Measurements from ENCODE around the gene ANKFN1. TPM values are rescaled to one million over a fixed set of nuclear protein-coding genes. Genes with fewer than 3 reads are reported as not detected.

ANKFN1 gene
- polyA plus RNA-seq, 1 donor from 2014 or later: not detected

DNA sequence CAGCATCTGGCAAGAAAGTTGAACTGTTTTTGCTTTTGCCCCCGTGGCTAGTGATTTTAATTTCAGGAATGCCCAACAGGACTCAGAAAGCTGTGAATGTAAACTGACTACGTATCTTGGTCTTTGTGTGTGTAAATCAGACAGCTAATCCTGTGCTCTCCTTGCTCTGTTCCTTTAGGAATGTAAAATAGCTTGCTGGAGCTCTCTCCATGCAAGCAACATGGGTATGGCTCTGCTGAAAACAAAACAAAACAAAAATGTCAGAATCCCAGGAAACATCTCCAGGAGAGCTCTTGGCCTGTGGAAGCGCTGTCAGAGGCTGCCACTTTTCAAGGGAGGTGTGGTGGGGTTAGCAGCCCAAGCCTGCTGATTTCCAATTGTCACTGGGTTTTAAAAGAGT, 278.5 kb downstream of the ANKFN1 start:
- Mint-ChIP-seq H3K9me3 (no peaks in the 10 kb centered on the region), H3K27ac (no peak overlapping the region), H3K36me3 (no peaks in the 10 kb centered on the region), H3K4me3 (no peak overlapping the region), H3K27me3 (peaks cover 4% of the 10 kb centered on the region), H3K4me1 (no peaks in the 10 kb centered on the region)

DNA sequence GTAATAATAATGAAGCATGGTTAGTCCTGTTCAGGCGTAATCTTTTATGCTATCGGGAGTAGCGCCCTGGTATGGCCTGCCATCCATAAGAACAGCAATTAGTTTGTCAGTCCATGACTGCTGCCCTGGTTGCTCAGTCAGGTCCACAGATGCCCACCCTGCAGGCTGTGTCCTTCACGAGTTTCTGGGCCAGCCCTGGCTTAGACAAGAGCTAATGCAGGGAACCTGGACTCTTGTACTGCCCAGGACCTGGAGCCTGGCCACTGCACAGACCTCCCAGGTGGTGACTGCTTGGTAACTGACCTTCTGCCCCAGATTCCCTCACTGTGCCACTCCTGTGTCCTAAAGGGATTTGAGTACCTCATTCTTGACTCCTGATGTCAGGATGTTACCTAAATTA, 279.2 kb downstream of the ANKFN1 start:
- Mint-ChIP-seq H3K4me1 (no peaks in the 10 kb centered on the region), H3K36me3 (no peaks in the 10 kb centered on the region), H3K4me3 (no peak overlapping the region), H3K27ac (no peak overlapping the region), H3K27me3 (peaks cover 4% of the 10 kb centered on the region), H3K9me3 (no peaks in the 10 kb centered on the region)

DNA sequence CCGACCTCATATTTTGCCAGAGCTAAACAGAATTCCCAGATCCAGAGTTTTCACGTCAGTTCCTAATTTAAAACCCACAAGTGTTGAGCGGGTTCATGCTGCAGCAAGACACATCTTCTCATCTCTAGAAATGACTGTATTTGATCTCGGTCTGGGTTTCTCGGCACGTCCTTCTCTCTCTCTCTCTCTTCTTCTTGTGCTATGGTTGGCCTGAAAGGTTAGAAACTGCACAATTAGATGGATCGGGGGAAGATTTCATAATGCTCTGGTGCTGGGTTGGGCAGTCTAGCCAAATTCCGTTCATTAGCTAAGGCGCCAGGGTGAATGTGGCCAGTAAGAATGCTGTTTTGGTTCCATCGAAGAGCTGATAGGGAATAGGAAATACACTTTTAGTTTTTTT, 281.3 kb downstream of the ANKFN1 start:
- H3K4me1 Mint-ChIP-seq: no peaks in the 10 kb centered on the region
- H3K4me3 Mint-ChIP-seq: no peak overlapping the region
- H3K27me3 Mint-ChIP-seq: peaks cover 7% of the 10 kb centered on the region
- H3K36me3 Mint-ChIP-seq: no peaks in the 10 kb centered on the region
- H3K27ac Mint-ChIP-seq: peak overlapping the region in 1 of 3 donors; percentile 60
- H3K9me3 Mint-ChIP-seq: no peaks in the 10 kb centered on the region

DNA sequence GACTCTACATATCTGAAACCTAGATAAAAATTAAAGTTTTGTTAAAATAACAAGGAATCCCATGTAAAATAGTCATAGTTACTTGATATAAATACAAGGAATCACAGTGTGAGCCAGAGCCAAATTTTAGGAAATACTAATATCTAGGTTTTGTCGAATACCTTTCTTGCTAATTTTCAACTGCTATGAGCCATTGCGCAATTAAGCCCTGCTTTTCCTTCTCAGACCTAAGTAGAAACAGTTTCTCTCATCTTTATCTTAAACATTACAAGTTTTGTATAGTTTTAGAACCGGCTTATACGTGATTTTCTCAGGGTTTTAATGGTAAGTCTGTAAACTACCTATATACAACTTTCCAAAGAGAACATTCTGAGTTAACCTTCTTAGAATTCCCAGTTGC, 282.9 kb downstream of the ANKFN1 start:
- H3K27me3 Mint-ChIP-seq: peaks cover 7% of the 10 kb centered on the region
- H3K36me3 Mint-ChIP-seq: no peaks in the 10 kb centered on the region
- no peaks in the 10 kb centered on the region for H3K4me1 Mint-ChIP-seq
- H3K9me3 Mint-ChIP-seq: no peaks in the 10 kb centered on the region
- H3K4me3 Mint-ChIP-seq: no peak overlapping the region
- no peak overlapping the region for H3K27ac Mint-ChIP-seq

DNA sequence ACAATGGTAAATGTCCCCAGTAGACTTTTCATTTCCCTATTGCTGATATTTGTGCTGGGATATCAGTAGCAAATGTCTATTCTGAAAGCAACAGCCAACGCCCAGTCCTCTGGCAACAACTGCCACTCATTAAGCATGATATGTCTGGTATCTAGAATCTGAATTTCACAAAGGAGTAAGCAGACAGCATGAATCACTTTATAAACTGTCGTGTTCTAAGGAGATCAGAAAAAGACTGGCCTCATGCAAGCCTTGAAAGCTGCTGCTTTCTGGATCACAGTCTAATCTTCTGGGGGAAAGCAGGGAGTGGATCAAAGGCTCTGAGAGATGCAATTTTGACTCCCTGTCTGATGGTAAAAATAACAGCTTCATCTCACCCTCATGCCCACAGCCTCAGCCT, 287.1 kb downstream of the ANKFN1 start:
- Mint-ChIP-seq H3K27me3 (peaks cover 7% of the 10 kb centered on the region), H3K4me1 (no peaks in the 10 kb centered on the region), H3K36me3 (no peaks in the 10 kb centered on the region), H3K4me3 (no peak overlapping the region), H3K9me3 (no peaks in the 10 kb centered on the region), H3K27ac (no peak overlapping the region)

DNA sequence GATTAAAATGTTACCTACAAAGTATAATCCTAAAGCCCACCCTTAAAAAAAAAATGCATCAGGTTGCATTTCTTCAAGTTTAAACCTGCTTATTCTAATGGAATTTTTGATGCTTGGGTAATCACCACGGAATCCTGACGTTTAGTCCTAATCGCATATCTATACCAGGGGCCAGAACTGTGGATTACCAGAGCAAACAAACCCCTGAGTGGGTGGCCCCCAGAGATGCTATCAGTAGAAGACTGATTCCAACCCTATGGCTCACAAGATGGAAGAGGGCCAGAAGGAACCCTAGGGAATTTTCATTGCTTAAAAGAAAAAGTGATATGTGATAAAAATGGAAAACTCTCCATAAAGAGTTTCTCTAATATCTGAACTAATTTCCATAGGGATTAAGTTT, 288.0 kb downstream of the ANKFN1 start:
- H3K4me1 Mint-ChIP-seq: no peaks in the 10 kb centered on the region
- H3K4me3 Mint-ChIP-seq: no peak overlapping the region
- H3K36me3 Mint-ChIP-seq: no peaks in the 10 kb centered on the region
- peaks cover 6% of the 10 kb centered on the region for H3K27me3 Mint-ChIP-seq
- H3K9me3 Mint-ChIP-seq: no peaks in the 10 kb centered on the region
- H3K27ac Mint-ChIP-seq: no peak overlapping the region

DNA sequence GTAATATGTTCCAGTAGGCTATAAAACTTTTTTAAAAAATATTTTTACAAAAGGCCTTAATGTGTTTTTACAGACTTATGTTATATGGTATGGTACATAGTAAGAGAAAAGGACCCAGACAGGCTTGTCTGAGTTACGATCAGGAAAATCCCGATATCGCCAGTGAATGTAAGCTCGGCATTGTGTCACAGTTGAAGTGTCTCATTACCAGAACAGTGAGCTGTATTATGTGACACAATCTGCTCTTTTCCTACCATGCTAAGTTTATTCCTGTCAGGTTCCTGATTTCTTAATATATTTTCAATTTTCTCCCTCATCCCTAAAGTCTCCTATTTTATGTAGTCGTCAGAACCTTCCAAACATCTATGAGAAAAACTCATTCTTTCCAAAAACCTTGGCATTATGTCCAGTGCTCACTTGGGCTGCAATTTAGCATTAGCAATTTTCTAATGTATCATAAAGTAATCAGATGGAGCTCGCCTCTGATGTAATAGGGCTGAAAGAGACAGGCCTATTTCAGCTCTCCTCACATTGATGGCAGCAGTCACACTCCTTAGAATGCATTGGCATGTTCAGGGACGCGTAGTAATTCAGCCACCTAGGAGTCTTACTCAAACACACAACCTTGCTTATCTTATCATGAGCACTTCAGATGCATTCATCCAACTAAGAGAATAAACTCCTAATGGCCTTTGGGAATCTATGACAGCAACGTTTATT, 292.6 kb downstream of the ANKFN1 start:
- Mint-ChIP-seq H3K4me1 (no peaks in the 10 kb centered on the region), H3K4me3 (no peak overlapping the region), H3K27ac (no peak overlapping the region), H3K36me3 (no peaks in the 10 kb centered on the region), H3K9me3 (no peaks in the 10 kb centered on the region), H3K27me3 (no peaks in the 10 kb centered on the region)

DNA sequence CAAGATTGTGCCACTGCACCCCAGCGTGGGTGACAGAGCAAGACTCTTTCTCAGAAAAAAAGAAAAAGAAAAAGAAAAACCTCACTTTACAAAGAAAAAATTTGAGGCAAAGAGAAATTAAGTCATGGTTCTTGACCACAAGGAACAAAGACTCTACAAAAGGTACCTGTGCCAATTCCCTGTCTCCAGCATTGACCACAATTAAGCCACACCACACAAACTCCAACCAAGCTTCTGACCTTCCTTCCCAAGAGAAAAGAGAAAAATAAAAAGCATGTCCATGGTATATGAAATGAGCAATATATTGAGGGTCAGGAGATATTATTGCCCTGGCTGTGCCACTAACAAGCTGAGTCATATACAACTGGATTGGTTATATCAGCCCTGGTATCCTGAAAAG, 293.9 kb downstream of the ANKFN1 start:
- Mint-ChIP-seq H3K4me3 (no peak overlapping the region), H3K4me1 (no peaks in the 10 kb centered on the region), H3K36me3 (no peaks in the 10 kb centered on the region), H3K9me3 (no peaks in the 10 kb centered on the region), H3K27me3 (no peaks in the 10 kb centered on the region), H3K27ac (no peak overlapping the region)

DNA sequence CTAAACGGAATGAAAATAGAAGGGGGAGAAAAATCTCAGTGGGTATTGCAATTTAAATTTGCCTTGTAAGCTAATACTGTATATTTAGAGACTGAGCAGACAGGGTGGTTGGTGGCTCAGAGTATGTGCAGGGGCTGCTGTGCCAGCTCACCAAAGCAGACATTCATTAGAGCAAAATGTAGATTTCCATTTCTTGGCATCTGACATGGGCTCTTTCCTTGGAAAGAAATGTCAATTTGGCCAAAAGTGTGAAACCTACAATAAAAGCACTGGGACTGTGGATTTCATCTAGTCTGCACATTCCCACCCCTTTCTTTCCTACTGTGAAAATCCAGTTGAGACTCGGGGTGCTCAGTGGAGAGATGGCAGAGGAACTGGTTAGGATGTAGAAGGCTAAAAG, 295.1 kb downstream of the ANKFN1 start:
- Mint-ChIP-seq H3K27ac (no peak overlapping the region), H3K4me1 (no peaks in the 10 kb centered on the region), H3K4me3 (no peak overlapping the region), H3K9me3 (no peaks in the 10 kb centered on the region), H3K36me3 (no peaks in the 10 kb centered on the region), H3K27me3 (no peaks in the 10 kb centered on the region)

DNA sequence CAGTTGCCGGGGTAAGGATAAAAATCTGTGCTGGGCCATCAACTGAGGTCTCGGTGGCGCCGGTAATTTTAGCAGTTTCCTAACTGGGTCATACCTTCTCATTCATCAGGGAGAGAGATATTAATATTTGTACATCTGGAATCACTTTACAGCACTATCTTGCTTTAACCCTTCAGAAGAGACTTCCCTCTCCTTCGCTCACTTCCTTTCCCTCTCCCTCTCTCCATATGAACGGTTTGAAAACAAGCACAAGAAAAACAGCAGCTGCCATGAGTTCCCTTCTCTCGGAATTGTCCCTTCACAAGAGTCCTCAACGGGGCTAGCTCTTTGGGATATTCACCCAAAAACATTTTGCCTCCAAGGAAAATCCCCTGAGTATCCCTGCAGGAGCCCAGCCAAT, 295.9 kb downstream of the ANKFN1 start:
- peaks cover 0 to 2% (median 0%) of the 10 kb centered on the region in 3 donors for H3K9me3 Mint-ChIP-seq
- peak overlapping the region in 1 of 3 donors; percentile 51 for H3K27ac Mint-ChIP-seq
- no peaks in the 10 kb centered on the region for H3K4me1 Mint-ChIP-seq
- no peaks in the 10 kb centered on the region for H3K27me3 Mint-ChIP-seq
- no peak overlapping the region for H3K4me3 Mint-ChIP-seq
- no peaks in the 10 kb centered on the region for H3K36me3 Mint-ChIP-seq

DNA sequence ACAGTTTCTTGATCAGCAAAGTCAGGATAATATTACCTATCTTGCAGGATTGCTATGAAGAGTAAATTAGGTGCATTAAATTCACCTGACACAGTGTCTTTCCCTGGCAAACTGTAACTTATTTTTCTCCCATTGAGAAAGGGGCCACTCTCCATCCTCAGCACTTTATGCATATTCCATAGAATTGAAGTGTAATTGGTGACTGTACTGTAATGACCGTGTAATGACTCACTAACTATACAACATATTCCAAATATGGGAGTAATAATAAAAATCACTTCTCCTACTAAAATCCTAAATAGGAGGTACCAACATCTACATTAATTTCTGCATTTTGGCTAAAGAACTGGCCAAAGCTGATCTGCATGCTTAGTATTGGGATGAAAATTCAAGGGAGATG, 298.4 kb downstream of the ANKFN1 start:
- Mint-ChIP-seq H3K9me3 (peaks cover 0 to 2% (median 0%) of the 10 kb centered on the region in 3 donors), H3K4me3 (no peak overlapping the region), H3K27me3 (no peaks in the 10 kb centered on the region), H3K27ac (no peak overlapping the region), H3K36me3 (no peaks in the 10 kb centered on the region), H3K4me1 (no peaks in the 10 kb centered on the region)

DNA sequence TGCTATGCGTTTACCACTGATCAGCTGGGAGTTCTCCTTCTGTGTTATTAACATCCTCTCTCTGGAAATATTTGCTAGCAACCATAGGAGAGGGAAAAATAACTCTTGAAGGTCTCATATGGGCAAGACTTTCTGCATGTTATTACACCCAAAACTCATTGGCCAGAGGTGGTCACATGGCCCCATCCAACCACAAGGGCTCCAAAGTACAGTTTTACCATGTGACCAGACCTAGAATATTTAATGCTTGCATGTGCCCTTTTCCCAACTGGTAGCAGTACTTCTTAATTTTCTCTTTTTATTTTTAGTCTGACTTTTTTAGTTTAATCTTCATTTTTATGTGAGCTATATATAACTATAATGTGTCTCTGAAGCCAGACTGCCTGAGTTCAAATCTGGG, 299.2 kb downstream of the ANKFN1 start:
- no peaks in the 10 kb centered on the region for H3K27me3 Mint-ChIP-seq
- no peaks in the 10 kb centered on the region for H3K36me3 Mint-ChIP-seq
- H3K27ac Mint-ChIP-seq: no peak overlapping the region
- no peak overlapping the region for H3K4me3 Mint-ChIP-seq
- H3K9me3 Mint-ChIP-seq: peaks cover 0 to 2% (median 0%) of the 10 kb centered on the region in 3 donors
- H3K4me1 Mint-ChIP-seq: no peaks in the 10 kb centered on the region

DNA sequence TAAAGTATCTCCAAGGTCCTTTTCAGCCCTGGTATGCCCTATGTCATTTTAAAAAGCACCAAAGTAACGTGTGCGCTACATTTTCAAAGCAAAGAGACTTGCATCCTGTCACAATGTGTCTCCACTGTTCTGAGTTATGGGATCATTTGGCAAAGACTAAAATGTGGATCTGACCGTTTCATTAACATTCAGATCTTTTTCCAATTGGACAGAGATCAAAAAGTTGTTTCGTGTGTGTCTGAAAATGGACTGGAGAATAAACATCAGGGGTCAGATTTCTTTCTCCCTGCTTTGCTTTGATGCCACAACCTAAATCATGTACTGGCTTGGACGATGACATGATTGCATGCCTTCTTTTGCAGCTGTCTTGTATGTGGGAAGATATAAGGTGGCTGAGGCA, 304.2 kb downstream of the ANKFN1 start:
- H3K4me1 Mint-ChIP-seq: no peaks in the 10 kb centered on the region
- peaks cover 2% of the 10 kb centered on the region for H3K27me3 Mint-ChIP-seq
- H3K4me3 Mint-ChIP-seq: no peak overlapping the region
- peaks cover 0 to 2% (median 0%) of the 10 kb centered on the region in 3 donors for H3K9me3 Mint-ChIP-seq
- no peaks in the 10 kb centered on the region for H3K36me3 Mint-ChIP-seq
- H3K27ac Mint-ChIP-seq: no peak overlapping the region

DNA sequence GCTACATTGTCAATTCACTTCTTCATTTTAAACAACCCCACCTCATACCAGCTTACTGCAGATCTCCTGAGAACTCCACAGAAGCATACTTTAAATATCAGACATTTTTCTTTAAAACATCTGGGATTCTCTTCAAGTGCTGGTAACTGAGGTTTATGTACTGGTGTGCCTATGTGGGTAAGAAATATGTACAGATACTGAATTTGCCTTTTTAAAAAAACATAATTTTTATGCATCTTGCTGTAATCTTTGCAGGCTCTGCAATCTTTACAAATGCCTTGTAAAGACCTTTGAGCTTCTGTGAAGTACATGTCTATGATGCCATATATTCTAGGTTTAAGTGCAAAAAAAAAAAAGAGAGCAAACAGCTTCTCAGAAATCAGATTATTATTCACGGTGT, 312.6 kb downstream of the ANKFN1 start:
- Mint-ChIP-seq H3K9me3 (no peaks in the 10 kb centered on the region), H3K36me3 (no peaks in the 10 kb centered on the region), H3K27me3 (peaks cover 2% of the 10 kb centered on the region), H3K4me3 (no peak overlapping the region), H3K27ac (no peak overlapping the region), H3K4me1 (no peaks in the 10 kb centered on the region)

DNA sequence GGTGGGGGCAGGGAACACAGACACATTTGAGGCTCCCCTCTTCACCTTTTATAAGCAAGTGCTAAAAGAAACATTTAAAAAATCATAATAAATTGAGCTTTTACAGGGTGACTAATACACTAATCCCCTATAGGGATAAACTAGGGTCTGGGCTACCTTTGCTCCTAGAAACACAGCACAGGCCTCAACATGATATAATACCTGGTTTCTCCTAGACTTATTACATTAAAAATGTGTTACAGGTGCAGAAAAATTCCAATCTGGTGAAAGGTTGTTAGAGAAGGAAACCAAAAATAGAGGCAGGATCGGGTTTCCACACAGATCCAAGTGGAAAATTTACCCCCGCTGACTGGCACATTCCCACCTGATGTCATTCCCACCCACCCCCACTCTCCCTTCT, 315.6 kb downstream of the ANKFN1 start:
- no peak overlapping the region for H3K4me3 Mint-ChIP-seq
- no peaks in the 10 kb centered on the region for H3K4me1 Mint-ChIP-seq
- H3K36me3 Mint-ChIP-seq: no peaks in the 10 kb centered on the region
- peaks cover 4% of the 10 kb centered on the region for H3K27me3 Mint-ChIP-seq
- no peak overlapping the region for H3K27ac Mint-ChIP-seq
- peaks cover 3 to 7% (median 5%) of the 10 kb centered on the region in 3 donors for H3K9me3 Mint-ChIP-seq

DNA sequence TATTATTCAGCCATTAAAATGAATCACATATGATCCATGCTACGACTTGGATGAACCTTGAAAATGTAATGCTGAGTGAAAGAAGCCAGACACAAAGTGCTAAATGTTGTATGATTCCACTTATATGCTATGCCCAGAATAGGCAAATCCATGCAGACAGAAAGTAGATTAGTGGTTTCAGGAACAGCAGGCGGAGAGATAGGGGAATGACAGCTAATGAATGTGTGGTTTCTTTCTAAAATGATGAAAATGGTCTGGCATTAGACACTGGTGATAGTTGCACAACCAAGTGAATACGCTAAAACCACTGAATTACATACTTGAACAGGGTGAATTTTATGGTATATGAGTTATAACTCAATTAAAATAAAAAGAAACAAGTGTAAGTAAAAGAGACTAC, 318.4 kb downstream of the ANKFN1 start:
- no peak overlapping the region for H3K4me3 Mint-ChIP-seq
- no peaks in the 10 kb centered on the region for H3K36me3 Mint-ChIP-seq
- peaks cover 3 to 11% (median 5%) of the 10 kb centered on the region in 3 donors for H3K9me3 Mint-ChIP-seq
- H3K4me1 Mint-ChIP-seq: peaks cover 0 to 4% (median 1%) of the 10 kb centered on the region in 3 donors
- H3K27me3 Mint-ChIP-seq: peaks cover 4% of the 10 kb centered on the region
- H3K27ac Mint-ChIP-seq: no peak overlapping the region
